ENCODE data around the gene RPS18.

The RPS18 gene

GRCh38 chr6:33292996-33293682 lies 21.3 kb downstream of the RPS18 start:
- no peak for DNase-seq

GRCh38 chr6:33294086-33294823 lies 22.4 kb downstream of the RPS18 start:
- DNase-seq = no peak

DNA sequence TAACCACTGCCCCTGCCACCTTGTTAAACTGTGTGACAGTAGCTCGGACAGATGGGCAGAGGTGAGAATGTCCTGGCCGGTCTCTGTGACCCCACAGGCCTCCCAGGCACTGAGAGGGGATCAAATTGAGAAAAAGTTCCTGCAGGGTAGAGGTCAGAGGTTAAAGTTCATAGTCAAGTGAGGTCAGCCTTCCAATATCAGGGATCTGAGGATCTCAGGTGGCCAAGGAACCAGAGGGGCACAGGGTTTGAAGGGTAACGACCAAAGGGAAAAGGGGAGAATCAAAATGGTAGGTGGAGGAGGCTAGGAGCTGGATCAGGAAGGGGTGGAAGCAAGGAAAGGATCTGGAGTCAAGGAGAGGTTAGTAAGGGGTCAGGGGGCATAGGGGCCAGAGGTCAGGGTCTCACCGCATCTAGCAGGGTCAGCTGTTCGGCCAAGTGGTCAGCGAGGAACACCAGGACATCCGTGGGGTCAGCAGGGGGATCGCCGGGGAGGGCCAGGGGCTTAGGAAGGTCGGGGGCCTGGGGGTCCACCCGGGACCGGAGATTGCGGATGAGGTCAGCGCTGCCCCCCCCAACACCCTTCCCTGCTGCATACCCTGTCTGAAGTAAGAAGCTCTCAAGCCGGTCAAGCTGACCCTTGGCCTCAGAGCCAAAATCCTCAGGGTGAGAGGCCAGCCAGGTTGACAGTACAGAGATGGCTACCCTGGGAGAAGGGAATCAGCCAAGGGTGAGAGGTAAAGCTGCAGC lies 23.9 kb downstream of the RPS18 start:
- no peak for DNase-seq

GRCh38 chr6:33296797-33297405 lies 25.0 kb downstream of the RPS18 start:
- DNase-seq = no peak

DNA sequence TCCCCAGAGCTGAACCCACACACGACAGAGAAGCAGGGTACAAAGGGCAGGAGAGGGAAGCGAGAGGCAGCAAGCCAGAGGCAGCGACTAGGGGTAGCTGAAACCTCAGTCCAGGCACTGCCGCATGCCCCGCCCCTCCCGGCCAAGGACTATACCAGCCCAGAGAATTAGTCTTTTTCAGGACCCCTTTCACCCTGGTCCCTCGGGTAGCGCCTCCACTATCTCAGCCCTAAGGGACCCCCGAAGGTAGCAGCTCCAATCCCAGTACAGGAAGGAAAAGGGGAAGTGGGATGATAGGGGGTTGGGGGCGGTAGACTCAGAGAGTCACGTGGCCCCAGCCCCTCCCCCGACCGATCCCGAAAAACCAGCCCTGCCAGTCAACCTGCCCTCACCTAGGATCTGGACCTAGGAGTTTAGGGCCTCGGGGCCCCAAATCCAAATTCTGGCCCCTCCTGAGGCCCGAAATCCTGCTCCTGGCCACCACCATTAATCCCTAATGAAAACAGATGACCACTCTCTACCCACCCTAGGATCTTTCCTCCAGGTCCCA lies 25.6 kb downstream of the RPS18 start:
- no peak for DNase-seq

- DNase-seq = no peak
Observed at GRCh38 chr6:33297956-33298772, 26.3 kb downstream of the RPS18 start.

DNA sequence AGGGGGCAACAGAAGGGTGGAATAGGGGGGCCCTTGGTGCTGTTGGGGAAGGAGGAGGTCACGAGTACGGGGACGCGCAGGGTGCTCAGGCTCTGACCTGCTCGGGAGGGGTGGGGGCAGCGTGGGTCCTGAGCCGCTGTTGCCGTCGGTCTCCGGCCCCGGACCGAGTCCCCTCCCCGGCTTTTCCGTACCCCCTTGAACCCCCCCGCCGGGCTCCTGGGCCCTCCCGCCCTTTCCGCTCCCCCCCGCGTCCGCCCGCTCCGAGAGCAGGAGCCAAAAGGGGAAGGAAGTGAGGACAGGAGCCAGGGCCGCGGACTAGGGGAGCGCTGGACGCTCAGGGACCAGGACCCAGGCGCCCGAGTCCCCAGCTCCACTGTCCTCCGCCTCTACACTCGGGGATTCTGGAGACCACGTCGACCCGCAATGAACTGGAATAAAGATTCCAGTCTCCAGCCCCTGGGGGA lies 26.9 kb downstream of the RPS18 start, which contains the start of gene RGL2:
TSS of gene RGL2 (minus strand) at position 170 of the 464 bp plus-strand sequence. CDS start 332 bp downstream, outside the sequence.
- DNase-seq = peak; percentile 83

GRCh38 chr6:33299237-33299944 lies 27.5 kb downstream of the RPS18 start:
- DNase-seq = peak; percentile 89

DNA sequence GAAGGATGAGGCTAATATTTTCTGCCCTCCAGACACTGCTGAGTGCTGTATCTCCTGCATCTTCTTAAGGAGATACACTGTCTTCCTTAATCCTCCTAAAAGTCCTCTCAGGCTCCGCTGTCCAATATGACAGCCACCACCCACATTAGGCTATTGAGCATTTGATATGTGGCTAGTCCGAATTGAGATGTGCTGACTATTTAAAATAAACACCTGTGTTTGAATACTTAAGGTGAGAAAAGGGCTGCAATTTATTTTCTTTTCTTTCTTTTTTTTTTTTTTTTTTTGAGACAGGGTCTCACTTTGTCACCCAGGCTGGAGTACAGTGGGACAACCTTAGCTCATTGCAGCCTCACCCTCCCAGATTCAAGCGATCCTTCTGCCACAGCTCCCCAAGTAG lies 30.0 kb downstream of the RPS18 start:
- DNase-seq = no peak

DNA sequence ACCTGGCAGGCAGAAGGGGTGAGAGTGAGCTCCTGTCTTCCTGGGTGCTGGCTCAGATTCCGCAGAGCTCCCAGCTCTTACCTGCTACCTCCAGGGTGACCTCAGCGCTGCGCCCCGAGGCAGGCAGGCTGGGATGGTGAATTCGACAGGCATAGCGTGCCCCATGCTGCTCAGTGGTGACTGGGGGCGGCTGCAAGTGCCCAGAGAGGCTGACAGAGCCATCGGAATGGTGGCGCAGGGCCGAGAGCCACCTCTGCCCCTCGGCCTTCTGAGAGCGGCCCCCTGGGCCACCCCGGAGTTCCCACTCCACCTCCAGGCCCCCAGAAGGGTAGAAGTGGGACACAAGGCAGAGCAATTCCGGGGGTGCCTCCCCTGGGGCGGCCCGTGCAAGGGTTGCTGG lies 32.3 kb downstream of the RPS18 start:
- no peak for DNase-seq

- no peak for DNase-seq
Observed at GRCh38 chr6:33305052-33305451, 33.2 kb downstream of the RPS18 start.

DNA sequence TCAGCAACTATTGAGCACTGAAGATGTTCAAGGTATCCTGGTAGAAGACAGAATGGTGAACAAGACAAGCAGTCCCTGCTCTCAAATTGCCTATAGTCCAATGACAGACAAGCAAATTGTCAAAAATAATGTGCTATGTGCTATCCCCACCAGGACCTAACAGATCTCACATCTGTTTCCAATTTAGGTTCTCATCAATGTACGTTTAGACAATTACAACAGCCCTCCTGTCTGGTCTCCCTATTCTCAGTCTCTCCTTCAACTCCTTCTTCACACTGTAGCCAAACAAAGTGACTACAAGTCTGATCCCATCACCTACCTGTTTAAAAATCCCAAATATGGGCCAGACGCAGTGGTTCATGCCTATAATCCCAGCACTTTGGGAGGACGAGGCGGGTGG lies 34.5 kb downstream of the RPS18 start:
- no peak for DNase-seq

GRCh38 chr6:33312361-33313104 lies 40.7 kb downstream of the RPS18 start:
- peak; percentile 58 for DNase-seq

DNA sequence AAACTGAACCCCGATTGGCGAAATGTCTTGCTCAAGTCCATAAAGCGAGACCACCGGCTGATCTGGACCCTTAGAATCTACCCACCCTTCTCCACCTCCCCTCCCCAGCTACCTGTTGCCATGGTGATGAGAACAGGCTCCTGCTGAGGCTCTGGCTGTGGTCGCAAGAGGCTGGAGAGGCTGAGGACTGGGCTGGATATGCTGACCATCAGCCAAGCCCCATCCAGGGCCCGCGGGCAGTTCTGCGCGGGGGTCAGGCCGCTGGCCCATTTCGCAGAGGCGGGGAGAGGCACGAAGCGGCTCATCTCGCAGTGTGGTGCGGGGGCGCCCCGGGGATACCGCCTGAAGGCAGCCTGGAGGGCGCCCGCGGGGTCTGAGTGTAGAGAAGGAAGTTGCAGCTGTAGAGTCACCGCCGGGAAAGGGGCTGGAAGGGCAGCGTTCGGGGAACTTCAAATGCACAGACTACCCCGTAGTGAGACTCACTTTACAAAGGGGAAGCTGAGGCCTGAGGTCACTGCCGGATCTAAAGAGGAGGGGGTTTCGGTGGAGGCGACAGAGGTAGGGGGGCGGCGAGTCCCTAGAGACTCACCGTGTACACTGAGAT lies 41.3 kb downstream of the RPS18 start:
- no peak for DNase-seq

GRCh38 chr6:33313709-33314514 lies 42.0 kb downstream of the RPS18 start, which contains the start of gene TAPBP:
Gene TAPBP (minus strand): TSS chr6:33314078. CDS start chr6:33314041, 37 bp downstream.
- peak; percentile 53 for DNase-seq

- no peak for DNase-seq
Observed at GRCh38 chr6:33314515-33314942, 42.7 kb downstream of the RPS18 start.

GRCh38 chr6:33314943-33315792 lies 43.3 kb downstream of the RPS18 start:
- no peak for DNase-seq

Data from midbrain (tissue), 1 donor.